Thoracic aorta (tissue), 2 donors: ENCODE data around the gene AMY2A. TPM values are rescaled to one million over a fixed set of nuclear protein-coding genes. Genes with fewer than 3 reads are reported as not detected.
"Not testable (repeated sequence)": the region's sequence is repeated elsewhere in the genome, so short reads cannot be mapped to it uniquely, and the experiment has no call there.

Source experiments
- ATAC-seq: fragments of 150-250 bp; one replicate; pipeline ENCODE4 v1.8.0; 2017; ENCODE audit warnings: low read depth; ENCODE audit not compliant: insufficient number of reproducible peaks, low FRiP score
- DNase-seq: peaks from one replicate; pipeline ENCODE4 v3.0.0-alpha.2; 2020; ENCODE audit warnings: low spot score
- H3K27ac ChIP-seq, 2 donors: fragments of 200-600 bp; sonication (generic); 1 replicate in 1 of 2; 2 replicates in 1 of 2; pipeline ENCODE4 v1.5.1; 2016; ENCODE audit warnings: mild to moderate bottlenecking in 2 of 2, moderate library complexity in 2 of 2
- H3K27me3 ChIP-seq: fragments of 200-600 bp; sonication (generic); replicated peaks from 2 replicates; pipeline ENCODE4 v1.6.0; 2016; ENCODE audit warnings: mild to moderate bottlenecking; ENCODE audit not compliant: insufficient read depth
- H3K36me3 ChIP-seq: fragments of 200-600 bp; sonication (generic); one replicate; pipeline ENCODE4 v1.5.1; 2016
- H3K4me1 ChIP-seq, 2 donors: fragments of 200-600 bp; sonication (generic); 1 replicate in 1 of 2; 2 replicates in 1 of 2; pipeline versions ENCODE4 v1.5.1 to v1.6.0; 2016; ENCODE audit warnings: low read depth in 2 of 2, mild to moderate bottlenecking in 1 of 2; ENCODE audit not compliant: control insufficient read depth in 1 of 2
- H3K4me3 ChIP-seq: fragments of 200-600 bp; sonication (generic); 2 replicates; pipeline ENCODE4 v1.5.1; 2016; ENCODE audit warnings: mild to moderate bottlenecking
- H3K9me3 ChIP-seq: fragments of 200-600 bp; sonication (generic); 2 replicates; pipeline ENCODE4 v1.5.1; 2016
- total RNA-seq, 2 donors: library from RNA; depleted of rRNA; stranded (reverse); fragments of >200 nt; gene quantifications; one replicate each; pipeline versions ENCODE4 v1.1.0 to v1.2.3, GENCODE V29; 2016
- TF ChIP-seq, protein P1 (sequence below): fragments of 200-600 bp; sonication (generic); IDR thresholded peaks from one replicate; pipeline ENCODE4 v1.5.1; 2019; ENCODE audit warnings: antibody characterized with exemption

Gene AMY2A
- total RNA-seq, 2 donors from 2014 or later: 4.7 TPM; not detected in 1

DNA sequence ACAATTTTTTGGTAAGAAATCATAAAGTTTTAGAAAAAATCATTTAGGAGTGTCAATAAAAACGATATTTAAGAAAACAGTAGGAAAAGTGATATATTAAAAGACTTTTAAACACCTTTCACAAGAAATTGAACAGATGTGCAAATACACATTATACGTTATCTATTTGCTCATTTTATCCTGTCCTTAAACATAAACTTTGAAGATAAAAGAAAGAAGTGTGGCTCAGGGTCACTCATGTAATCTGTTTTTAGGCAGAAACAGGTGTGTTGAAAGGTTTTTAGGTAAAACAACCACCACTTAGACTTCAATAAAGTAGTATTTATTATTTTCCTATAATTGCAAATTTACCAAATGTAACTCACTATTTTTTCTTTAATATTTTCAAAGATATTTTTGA is 32.7 kb upstream of the AMY2A start:
- no peak for ATAC-seq

DNA sequence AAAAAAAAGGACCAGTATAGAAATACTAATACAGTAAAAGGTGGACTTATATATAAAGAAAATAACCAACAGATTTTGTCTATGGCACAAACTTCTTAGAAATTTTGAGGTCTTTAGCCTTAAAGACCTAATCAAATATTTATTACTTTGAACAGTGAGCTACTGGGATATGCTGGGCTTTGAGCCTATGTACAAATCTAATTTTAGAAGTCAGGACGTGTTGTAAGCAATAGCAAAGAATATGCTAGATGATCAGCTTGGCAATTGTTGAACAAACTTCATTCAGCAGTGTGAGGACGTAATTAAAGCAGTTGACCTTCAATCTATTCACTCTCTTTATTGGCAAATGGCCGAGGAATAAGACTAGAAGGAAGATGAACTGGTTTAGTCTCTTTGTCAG is 14.5 kb upstream of the AMY2A start:
- H3K9me3 ChIP-seq, H3K36me3 ChIP-seq, ATAC-seq, H3K4me3 ChIP-seq, H3K27me3 ChIP-seq, H3K27ac ChIP-seq, DNase-seq, H3K4me1 ChIP-seq: not testable (repeated sequence)

More for the DNA sequence above, 32.7 kb upstream of the AMY2A start:
- no peak for DNase-seq
- TF ChIP-seq, protein P1, sequence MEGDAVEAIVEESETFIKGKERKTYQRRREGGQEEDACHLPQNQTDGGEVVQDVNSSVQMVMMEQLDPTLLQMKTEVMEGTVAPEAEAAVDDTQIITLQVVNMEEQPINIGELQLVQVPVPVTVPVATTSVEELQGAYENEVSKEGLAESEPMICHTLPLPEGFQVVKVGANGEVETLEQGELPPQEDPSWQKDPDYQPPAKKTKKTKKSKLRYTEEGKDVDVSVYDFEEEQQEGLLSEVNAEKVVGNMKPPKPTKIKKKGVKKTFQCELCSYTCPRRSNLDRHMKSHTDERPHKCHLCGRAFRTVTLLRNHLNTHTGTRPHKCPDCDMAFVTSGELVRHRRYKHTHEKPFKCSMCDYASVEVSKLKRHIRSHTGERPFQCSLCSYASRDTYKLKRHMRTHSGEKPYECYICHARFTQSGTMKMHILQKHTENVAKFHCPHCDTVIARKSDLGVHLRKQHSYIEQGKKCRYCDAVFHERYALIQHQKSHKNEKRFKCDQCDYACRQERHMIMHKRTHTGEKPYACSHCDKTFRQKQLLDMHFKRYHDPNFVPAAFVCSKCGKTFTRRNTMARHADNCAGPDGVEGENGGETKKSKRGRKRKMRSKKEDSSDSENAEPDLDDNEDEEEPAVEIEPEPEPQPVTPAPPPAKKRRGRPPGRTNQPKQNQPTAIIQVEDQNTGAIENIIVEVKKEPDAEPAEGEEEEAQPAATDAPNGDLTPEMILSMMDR: no peak
- Histone ChIP-seq H3K4me1 (no peaks in the 10 kb centered on the region), H3K36me3 (no peaks in the 10 kb centered on the region), H3K4me3 (no peak overlapping the region), H3K27me3 (no peaks in the 10 kb centered on the region), H3K9me3 (no peaks in the 10 kb centered on the region), H3K27ac (no peak overlapping the region)

DNA sequence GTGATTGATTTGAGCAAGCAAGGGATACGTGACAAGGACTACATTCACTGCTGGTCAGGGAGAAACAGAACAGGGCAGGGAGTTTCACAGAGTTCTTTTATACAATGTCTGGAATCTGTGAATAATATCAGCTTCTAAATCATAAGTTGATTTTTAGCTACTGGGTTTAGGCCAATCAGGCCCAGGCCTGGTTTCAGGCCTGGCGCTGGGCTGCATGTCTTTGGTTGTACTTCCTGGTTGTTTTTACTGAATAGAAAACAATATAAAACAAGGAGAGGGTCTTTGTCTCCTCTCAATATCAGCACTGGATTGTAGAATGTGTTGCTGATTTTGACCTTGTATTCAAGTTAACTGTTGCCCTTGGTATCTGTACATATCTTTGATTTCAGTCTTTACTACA is 865 bp upstream of the AMY2A start:
- H3K27ac ChIP-seq: no peak overlapping the region
- TF ChIP-seq, protein P1: no peak
- ATAC-seq: no peak

DNA sequence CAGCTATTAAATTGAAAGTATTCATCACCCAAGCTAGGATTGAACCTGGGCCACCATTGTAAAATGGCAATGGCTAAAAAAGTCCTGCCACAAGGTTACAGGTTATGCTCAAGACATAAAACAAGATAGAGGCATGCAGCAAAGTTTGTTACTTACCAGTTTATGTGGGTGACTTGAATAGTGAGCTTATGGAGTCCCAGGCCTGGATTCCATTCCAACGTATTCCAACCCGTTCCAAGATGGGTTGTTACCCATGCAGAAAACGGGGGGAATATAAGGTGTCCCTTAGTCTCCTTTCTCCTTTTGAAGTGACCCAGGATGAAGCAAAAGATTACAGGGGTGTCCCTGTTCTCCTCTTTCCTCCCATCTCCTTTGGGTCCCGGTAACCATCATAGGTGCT is 10.2 kb downstream of the AMY2A start:
- H3K9me3 ChIP-seq, DNase-seq, H3K4me3 ChIP-seq, H3K4me1 ChIP-seq, H3K27ac ChIP-seq, ATAC-seq, H3K27me3 ChIP-seq, H3K36me3 ChIP-seq: not testable (repeated sequence)

More for the DNA sequence above, 865 bp upstream of the AMY2A start:
- no peak for DNase-seq
- H3K4me1 ChIP-seq: no peaks in the 10 kb centered on the region
- no peak overlapping the region for H3K4me3 ChIP-seq
- no peaks in the 10 kb centered on the region for H3K27me3 ChIP-seq
- no peaks in the 10 kb centered on the region for H3K9me3 ChIP-seq
- no peaks in the 10 kb centered on the region for H3K36me3 ChIP-seq

DNA sequence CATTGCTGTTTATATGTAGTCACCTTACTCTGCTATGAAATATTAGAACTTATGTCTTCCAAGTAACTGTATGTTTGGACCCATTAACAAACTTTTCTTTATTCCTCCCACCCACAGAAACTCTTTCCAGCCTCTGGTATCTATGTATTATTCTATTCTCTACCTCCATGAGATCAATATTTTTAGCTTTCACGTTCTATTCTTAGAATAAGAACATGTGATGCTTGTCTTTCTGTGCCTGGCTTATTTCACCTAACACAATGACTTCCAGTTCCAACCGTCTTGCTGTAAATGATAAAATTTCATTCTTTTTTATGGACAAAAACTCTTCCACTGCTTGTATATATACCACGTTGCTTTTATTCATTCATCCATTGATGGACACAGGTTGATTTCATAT is 24.0 kb downstream of the AMY2A start:
- H3K4me1 ChIP-seq, DNase-seq, H3K4me3 ChIP-seq, H3K36me3 ChIP-seq, H3K27me3 ChIP-seq, H3K27ac ChIP-seq, H3K9me3 ChIP-seq, ATAC-seq: not testable (repeated sequence)

DNA sequence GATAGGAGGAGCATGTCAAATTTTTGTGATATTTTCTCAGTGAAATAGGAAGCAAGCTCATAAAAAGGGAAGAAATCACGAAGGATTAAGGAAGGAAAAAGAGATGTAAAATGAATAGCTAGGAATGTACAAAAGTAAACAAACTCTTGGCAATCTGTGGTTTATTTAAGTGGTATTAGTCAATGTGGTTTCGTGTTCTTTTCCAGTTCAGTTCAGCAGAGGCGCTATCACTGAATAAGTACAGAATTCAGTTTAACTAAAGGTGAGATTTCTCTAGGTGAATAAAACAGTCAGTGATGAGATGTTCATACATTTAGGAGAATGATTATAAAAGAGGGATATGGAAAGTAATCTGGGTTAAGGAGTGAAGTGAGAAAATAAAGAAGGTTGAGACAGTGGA is 26.7 kb downstream of the AMY2A start:
- not testable (repeated sequence) for ATAC-seq, H3K27me3 ChIP-seq

DNA sequence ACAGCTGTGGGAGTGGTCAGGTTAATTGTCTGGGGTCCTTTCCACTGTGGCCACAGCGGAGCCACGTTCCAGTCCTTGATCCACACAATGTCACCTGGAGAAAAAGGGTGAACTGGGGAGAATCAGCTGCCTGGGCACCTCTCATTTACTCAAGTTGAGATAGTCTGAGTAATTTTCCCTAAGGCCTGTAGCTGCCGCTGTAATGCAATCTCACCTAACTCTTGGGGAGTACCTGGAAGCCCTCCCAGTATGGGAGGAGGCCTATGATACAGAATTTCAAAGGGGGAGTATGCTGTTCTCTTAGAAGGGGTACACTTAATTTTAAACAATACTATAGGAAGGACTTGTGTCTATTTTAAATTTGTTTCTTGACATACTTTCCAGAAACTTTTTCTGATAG is 33.1 kb downstream of the AMY2A start:
- H3K36me3 ChIP-seq, H3K27ac ChIP-seq, H3K4me1 ChIP-seq, H3K9me3 ChIP-seq, ATAC-seq, H3K27me3 ChIP-seq, DNase-seq, H3K4me3 ChIP-seq: not testable (repeated sequence)

More for the DNA sequence above, 26.7 kb downstream of the AMY2A start:
- not testable (repeated sequence) for H3K4me3 ChIP-seq, H3K4me1 ChIP-seq, H3K27ac ChIP-seq, H3K36me3 ChIP-seq, H3K9me3 ChIP-seq, DNase-seq

DNA sequence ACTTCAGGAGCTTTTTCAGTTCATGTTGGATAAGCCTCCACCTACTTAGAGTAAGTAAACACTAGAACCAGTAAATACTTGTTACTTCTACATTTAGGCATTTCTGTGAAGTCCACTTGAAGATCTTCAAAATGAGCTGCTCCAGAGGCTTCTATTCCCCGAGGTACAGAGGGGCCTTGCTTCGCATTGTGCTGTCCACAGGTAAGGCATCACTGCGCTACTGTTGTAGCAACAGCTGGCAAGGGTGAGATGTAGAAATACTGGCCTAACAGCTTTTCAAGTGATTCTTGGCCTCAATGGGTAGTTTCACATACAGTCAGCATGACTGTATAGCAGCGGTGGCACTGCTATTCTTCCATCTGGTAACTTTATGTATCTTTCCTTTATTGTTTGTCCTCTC is 33.7 kb downstream of the AMY2A start:
- H3K27me3 ChIP-seq, H3K4me3 ChIP-seq, H3K4me1 ChIP-seq, DNase-seq, ATAC-seq, H3K27ac ChIP-seq, H3K36me3 ChIP-seq, H3K9me3 ChIP-seq: not testable (repeated sequence)

DNA sequence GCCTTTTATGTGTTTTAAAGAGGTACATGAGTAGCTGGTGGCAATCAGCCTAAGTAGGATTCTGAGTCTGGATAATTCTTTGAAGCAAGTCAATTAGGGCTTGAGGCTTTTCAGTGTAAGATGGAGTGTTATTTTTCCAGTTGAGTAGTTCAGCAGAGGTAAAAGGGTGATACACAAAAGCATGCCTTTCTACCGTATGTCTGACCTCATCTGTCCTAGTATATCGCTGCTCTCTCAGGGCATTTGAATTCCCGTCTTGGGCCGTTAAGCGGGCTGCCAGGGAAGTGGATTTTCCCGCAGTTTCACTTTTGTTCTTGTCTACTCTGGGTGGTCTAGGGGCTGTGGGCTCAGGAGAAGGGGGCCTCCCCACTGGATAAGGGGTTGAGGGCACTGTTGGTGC is 36.9 kb downstream of the AMY2A start:
- not testable (repeated sequence) for H3K27me3 ChIP-seq, H3K4me3 ChIP-seq, H3K27ac ChIP-seq, H3K36me3 ChIP-seq, ATAC-seq, DNase-seq, H3K4me1 ChIP-seq, H3K9me3 ChIP-seq

DNA sequence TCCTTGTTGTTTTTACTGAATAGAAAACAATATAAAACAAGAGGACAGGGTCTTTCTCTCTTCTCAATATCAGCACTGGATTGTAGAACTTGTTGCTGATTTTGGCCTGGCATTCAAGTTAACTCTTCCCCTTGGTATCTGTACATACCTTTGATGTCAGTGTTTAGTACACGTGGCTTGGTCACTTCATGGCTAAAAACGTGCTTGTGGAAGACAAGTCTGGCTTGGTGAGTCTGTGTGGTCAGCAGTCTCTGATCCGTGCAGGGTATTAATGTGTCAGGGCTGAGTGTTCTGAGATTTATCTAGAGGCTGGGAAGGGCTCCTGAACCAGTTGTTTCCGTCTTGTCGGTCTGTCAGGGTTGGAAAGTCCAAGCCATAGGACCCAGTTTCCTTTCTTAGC is 38.2 kb downstream of the AMY2A start, which contains the start of gene AMY1A:
Gene AMY1A, plus strand, starts transcription at position 301 of the 400 bp plus-strand sequence. CDS start 571 bp downstream, outside the sequence.
- H3K4me3 ChIP-seq, DNase-seq, H3K27ac ChIP-seq, H3K4me1 ChIP-seq, H3K27me3 ChIP-seq, H3K36me3 ChIP-seq, ATAC-seq, H3K9me3 ChIP-seq: not testable (repeated sequence)
